ENCODE measurements around the gene ENTR1.
"Not testable (repeated sequence)": the region's sequence is repeated elsewhere in the genome, so short reads cannot be mapped to it uniquely, and the experiment has no call there.

Gene ENTR1

DNA sequence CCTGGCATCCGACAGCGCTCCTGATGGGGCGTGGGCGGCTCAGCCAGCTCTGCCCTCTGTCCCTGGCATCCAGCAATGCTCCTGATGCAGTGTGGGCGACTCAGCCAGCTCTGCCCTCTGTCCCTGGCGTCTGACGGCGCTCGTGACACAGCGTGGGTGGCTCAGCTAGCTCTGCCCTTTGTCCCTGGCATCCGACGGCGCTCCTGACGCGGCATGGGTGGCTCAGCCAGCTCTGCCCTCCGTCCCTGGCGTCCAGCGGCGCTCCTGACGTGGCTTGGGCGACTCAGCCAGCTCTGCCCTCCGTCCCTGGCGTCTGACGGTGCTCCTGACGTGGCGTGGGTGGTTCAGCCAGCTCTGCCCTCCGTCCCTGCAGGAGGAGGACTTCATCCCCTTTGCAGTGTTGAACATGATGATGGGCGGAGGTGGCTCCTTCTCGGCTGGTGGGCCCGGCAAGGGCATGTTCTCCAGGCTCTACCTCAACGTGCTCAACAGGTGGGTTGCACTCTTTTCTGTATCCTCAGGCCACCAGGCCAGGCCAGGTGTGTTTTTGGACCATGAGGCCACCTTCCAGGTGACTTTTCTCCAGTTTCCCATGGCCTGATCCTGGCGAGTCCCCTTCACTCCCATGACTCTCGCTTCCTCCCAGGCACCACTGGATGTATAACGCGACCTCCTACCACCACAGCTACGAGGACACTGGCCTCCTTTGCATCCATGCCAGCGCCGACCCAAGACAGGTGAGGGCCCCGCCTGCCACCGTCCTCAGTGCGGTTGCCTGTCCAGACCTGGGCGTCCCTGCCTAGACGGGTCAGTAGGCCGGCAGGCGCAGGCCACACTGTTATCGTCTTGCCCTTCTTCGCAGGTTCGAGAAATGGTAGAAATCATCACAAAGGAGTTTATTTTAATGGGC, 8.0 kb upstream of the ENTR1 start:
- DNase-seq, result no peak

DNA sequence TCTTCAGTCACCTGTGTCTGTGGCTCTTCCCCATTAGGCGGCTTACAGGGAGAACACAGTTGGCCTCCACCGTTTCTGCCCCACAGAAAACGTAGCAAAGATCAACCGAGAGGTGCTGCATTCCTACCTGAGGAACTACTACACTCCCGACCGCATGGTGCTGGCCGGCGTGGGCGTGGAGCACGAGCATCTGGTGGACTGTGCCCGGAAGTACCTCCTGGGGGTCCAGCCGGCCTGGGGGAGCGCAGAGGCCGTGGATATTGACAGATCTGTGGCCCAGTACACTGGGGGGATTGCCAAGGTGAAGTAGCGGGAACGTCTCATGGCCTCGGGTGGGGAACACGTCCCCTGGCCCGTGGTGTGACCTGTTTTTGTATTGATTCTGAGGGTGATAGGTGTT, 6.5 kb upstream of the ENTR1 start:
- no peak for DNase-seq

DNA sequence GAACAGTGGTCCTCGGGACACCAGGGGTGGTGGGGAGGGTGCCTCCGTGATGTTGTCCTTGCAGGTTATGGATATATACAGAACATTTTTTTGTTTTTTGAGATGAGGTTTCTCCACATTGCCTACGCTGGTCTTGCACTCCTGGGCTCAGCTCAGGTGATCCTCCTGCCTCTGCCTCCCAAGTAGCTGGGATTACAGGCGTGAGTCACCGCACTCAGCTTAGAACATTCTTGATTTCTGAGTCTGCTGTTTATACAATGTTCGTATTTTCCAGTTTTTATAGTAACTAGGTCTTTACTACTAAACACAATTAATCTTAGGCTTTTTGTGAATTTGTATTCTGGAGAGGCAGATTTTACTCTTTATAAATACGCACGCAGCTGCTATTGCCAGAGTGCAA, 6.0 kb upstream of the ENTR1 start:
- DNase-seq, result no peak

DNA sequence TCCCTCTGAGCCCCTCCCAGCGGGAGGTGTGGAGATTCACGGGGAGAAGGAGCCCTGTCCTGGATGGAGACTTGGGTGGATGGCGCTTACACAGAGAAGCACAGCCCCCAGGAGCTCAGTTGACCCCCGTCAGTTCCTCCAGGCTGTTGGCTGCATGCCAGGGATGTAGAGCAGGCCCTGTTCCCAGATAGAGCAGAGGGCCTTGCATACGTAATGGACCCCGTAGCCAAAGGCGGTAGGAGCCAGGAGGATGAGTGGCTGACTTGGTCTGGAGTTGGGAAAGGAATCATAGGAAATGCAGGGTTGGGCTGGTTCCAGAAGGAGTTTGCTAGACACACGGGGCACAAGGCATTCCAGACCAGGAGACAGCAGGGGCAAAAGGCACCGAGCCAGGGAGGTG, 2.5 kb upstream of the ENTR1 start:
- no peak for DNase-seq

DNA sequence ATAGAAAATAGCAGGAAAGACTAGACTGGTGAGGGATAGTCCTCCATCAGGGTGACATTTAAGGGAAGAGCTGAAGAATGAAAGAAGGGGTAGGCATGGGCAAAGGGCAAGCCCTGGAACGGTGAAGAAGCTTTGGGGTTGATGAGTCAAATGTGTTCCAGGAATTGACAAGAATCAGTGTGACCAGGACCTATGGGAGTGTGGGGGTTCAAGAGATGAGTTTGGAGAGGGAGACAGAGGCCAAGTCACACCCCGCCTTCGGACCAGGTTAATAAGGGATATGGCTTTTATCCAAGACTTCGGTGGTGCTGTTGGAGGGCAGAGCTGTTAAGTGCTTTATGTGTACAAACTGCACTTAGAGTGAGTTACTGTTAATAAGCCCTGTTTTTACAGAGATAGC, 964 bp upstream of the ENTR1 start:
- DNase-seq, result no peak

DNA sequence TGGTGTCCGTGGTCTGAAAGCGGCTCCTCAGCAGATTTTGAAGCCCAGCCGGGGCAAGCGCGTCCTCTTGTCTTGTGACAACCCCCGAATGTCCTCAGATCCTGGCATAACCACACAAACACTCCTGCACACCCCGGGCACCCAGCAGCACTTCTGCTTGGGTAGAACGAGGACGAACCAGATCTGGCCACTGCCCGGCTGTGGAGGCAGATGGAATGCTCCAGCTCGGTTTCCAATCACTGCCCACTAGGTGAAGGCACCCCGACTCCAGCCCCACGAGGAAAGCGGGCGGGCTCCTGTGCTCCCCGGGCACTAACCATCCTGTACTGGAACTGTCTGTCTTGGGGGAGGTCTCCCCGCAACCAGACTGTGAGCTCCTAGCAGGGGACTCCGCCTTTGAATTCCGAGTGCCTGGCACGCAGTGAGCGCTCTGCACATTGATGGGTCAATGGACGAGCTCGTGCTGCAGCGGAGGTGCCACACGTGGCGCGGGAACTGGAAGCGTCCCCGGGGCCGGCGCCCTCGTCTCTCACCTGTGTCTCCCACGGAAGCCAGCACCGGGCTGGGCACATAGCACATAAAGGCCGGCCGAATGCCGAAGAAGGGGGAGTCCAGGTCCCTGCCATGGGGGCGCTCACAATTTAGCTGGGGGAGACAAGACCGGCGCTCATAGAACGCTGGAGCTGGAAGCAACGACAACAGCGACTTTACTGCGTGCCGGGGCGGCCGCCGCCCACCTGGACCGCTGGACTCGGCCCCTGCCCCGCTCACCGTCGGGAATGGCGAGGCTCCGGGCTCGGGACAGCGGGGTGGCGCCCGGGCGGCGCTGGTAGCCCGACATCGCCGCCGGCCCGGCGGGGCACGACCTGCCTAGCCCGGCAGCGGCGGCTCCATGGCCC, 608 bp downstream of the ENTR1 start:
- peak; percentile 59 for DNase-seq

- DNase-seq, result no peak
Observed at GRCh38 chr9:136407911-136408310, 2.5 kb downstream of the ENTR1 start.

- not testable (repeated sequence) for DNase-seq
Observed at GRCh38 chr9:136407061-136407460, 3.4 kb downstream of the ENTR1 start.

- not testable (repeated sequence) for DNase-seq
Observed at GRCh38 chr9:136405904-136406303, 4.5 kb downstream of the ENTR1 start.

DNA sequence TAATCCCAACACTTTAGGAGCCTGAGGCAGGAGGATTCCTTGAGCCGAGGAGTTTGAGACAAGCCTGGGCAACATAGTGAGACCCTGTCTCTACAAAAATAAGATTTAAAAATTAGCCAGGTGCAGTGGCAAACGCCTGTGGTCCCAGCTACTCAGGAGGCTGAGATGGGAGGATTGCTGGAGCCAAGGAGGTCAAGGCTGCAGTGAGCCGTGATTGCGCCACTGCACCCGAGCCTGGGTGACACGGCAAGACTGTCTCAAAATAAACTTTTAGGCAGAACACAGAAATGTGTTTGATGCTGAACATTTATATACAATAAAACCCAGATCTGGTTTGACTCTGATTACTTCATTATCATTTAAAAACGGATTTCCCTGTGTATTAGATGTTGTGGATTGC, 4.9 kb downstream of the ENTR1 start:
- no peak for DNase-seq

DNA sequence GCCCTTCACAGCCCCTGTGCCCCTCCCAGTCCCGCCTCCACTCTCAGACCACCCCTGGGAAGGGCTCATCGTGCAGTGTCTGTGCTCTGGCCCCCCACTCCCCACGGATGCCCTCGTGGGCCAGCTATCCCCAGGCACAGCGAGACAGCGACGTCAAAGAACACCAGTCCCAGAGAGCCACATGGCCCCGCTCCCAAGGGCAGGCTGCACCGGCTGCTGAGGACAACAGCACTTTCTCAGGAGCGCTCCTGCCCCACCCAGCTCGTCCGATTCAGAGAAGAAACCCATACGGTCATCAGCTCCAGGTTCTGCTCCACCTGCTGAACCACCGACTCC, 5.6 kb downstream of the ENTR1 start:
- no peak for DNase-seq

DNA sequence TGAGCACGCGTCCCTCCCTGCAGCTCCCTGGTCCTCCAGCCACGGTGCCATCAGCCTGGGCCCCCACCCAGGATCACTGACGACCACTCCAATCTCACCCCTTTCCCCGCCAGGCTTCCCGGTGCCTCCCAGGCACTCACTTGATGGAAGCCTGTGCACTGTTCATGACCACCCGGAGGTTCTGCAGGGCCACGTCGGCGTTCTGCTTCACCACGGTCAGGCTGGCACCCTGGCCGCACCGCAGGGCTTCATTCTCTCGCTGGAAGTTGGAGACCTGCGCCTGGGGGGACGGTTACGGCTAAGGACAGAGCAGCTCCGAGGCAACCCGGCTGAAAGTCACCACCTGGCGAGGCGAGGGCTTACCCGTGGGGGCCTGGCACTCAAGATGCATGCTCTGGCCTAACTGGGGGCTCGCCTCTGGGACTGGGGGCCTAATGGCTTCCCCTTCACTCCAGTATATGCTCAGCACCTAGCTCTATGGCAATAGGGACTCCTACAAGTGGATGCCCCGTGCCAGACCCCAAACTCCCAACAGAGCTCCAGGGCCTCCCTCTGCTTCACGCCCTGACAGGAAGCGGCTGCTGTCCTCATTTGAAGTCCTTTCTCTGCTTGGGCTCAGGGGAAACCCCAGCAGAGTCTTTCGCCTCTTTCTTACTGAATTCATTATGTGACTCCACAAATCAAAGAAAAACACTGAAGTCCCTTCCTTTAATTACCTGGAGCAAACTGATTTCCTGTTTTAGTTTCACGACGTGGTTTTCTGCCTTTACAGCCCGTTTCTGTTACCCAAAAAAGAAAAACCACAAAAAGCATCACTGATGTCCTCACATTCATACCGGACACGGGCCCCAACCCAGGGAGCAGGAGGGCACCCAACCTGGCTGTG, 6.3 kb downstream of the ENTR1 start:
- DNase-seq, result no peak

GRCh38 chr9:136403538-136403914, 6.9 kb downstream of the ENTR1 start:
- DNase-seq, result no peak

GRCh38 chr9:136402067-136402466, 8.3 kb downstream of the ENTR1 start:
- no peak for DNase-seq

GRCh38 chr9:136401173-136401922, 9.1 kb downstream of the ENTR1 start:
- no peak for DNase-seq

- DNase-seq, result peak; percentile 95
Observed at GRCh38 chr9:136400038-136400834, 10.2 kb downstream of the ENTR1 start, which contains the start of gene SNAPC4. Gene SNAPC4, minus strand, starts transcription at chr9:136400170. Its CDS starts 1,742 bp downstream, at chr9:136398428.

- peak; percentile 18 for DNase-seq
Observed at GRCh38 chr9:136399176-136400037, 11.0 kb downstream of the ENTR1 start.

DNA sequence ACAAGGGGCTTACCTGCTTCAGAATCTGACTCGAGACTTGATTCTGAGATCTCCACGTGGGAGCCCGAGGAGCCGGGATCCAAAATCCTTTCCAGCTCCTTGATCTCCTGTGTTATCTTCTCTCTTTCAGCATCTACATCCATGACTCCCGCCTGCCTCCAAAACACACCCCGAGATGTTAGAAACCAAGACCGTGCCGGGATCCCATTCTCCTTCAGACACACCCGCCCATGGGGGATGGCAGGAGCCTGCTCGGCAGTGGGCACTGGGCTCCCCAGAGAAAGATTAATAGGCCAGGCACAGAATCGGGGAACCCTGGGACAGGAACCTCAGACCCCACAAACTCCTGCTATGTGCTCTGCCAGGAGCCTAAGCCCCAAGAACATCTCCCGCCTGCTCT, 12.1 kb downstream of the ENTR1 start:
- no peak for DNase-seq

DNA sequence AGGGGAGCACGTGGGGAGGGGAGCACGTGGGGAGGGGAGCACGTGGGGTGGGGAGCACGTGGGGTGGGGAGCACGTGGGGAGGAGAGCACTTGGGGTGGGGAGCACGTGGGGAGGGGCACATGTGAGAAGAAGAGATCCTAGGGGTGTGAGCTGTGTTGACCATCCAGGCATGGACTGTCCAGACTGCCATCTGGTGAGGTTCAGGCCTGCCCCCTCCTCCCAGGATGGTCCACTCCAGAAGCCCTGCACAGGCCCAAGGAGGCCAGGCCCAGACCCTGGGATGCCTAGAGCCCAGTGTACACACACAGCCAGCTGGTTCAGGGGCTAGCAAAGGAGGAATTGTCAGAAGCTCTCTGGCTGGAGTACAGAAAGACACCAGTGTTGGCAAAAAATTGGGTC, 12.8 kb downstream of the ENTR1 start:
- DNase-seq, result no peak

DNA sequence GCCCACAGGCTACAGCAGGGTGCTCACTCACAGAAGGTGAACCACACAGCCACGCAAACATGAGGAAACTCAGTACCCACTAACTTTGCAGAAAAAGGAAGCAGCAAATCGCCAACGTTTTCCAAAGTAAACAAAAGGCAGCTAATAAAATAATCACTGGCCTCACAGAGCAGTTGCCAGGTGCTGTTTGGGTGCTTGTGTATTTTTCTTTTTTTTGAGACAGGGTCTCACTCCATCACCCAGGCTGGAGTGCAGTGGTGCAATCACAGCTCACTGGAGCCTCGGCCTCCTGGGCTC, 14.2 kb downstream of the ENTR1 start:
- no peak for DNase-seq
